Keratinocyte (primary cell): ENCODE measurements around the gene ZBTB14. TPM values are rescaled to one million over a fixed set of nuclear protein-coding genes. Genes with fewer than 3 reads are reported as not detected.

ENCODE experiments used
- DNase-seq: peaks from one replicate; pipeline ENCODE4 v3.0.0-alpha.2; 2011; ENCODE audit warnings: low read depth, missing footprints, low spot score
- FAIRE-seq: peaks from 2 replicates; lab custom pipeline; 2011; peaks lifted over from hg19 to GRCh38; lab: Jason Lieb, UNC
- H2AFZ ChIP-seq: 2 replicates; pipeline ENCODE4 v1.6.0; 2012; ENCODE audit warnings: low read length, control low read depth, inconsistent platforms; ENCODE audit not compliant: control insufficient read depth
- H3K27ac ChIP-seq: 2 replicates; pipeline ENCODE4 v1.5.1; 2011; ENCODE audit warnings: low read length; ENCODE audit not compliant: control insufficient read depth, insufficient read depth
- H3K27me3 ChIP-seq: 3 replicates; pipeline ENCODE4 v1.6.0; 2011; ENCODE audit warnings: low read length; ENCODE audit not compliant: control insufficient read depth, insufficient read depth; ENCODE audit errors: extremely low read depth
- H3K36me3 ChIP-seq, 2 experiments: 2 replicates in 1 of 2; 3 replicates in 1 of 2; pipeline ENCODE4 v1.5.1; 2011; ENCODE audit warnings: low read length in 2 of 2, mild to moderate bottlenecking in 1 of 2; ENCODE audit not compliant: control insufficient read depth in 2 of 2, insufficient read depth in 2 of 2; ENCODE audit errors: extremely low read depth in 1 of 2
- H3K4me1 ChIP-seq: 3 replicates; pipeline ENCODE4 v1.5.1; 2011; ENCODE audit warnings: low read length; ENCODE audit not compliant: control insufficient read depth, insufficient read depth; ENCODE audit errors: extremely low read depth
- H3K4me2 ChIP-seq: 3 replicates; pipeline ENCODE4 v1.6.0; 2011; ENCODE audit warnings: low read depth, low read length; ENCODE audit not compliant: control insufficient read depth, insufficient read depth; ENCODE audit errors: extremely low read depth
- H3K4me3 ChIP-seq, 3 experiments: fragments of 200-600 bp in 1 of 3; sonication (generic) in 1 of 3; 2 replicates in 2 of 3; 3 replicates in 1 of 3; pipeline ENCODE4 v1.5.1; 2011 to 2016; ENCODE audit warnings: low read length in 3 of 3, mild to moderate bottlenecking in 3 of 3, control low read depth in 2 of 3, inconsistent platforms in 1 of 3, low read depth in 1 of 3, mixed read lengths in 1 of 3, mixed run types in 1 of 3, moderate library complexity in 1 of 3; ENCODE audit not compliant: control insufficient read depth in 2 of 3, insufficient read depth in 2 of 3; ENCODE audit errors: extremely low read depth in 1 of 3
- H3K79me2 ChIP-seq: 2 replicates; pipeline ENCODE4 v1.6.0; 2012; ENCODE audit warnings: low read length; ENCODE audit not compliant: control insufficient read depth, insufficient read depth
- H3K9ac ChIP-seq: 3 replicates; pipeline ENCODE4 v1.6.0; 2011; ENCODE audit warnings: low read length; ENCODE audit not compliant: control insufficient read depth, insufficient read depth; ENCODE audit errors: extremely low read depth
- H3K9me1 ChIP-seq: 3 replicates; pipeline ENCODE4 v1.6.0; 2011; ENCODE audit warnings: low read length; ENCODE audit not compliant: control insufficient read depth, insufficient read depth; ENCODE audit errors: extremely low read depth
- H3K9me3 ChIP-seq: 2 replicates; pipeline ENCODE4 v1.5.1; 2012; ENCODE audit warnings: low read depth, low read length; ENCODE audit not compliant: control insufficient read depth
- H4K20me1 ChIP-seq: 3 replicates; pipeline ENCODE4 v1.6.0; 2011; ENCODE audit warnings: low read length; ENCODE audit not compliant: control insufficient read depth, insufficient read depth; ENCODE audit errors: extremely low read depth
- EZH2 ChIP-seq: IDR thresholded peaks from one replicate; pipeline ENCODE4 v1.6.1; 2012; ENCODE audit warnings: inconsistent platforms, mild to moderate bottlenecking, low read length, moderate library complexity
- dilution Hi-C: fragments of 300-500 bp; cut with MboI; formaldehyde crosslinking; loops from one replicate; pipeline ENCODE4 v1.7.0; 2020; ENCODE audit warnings: low sequenced_read_pairs; ENCODE audit not compliant: extremely low pct_ligation_motif_present
- polyA plus RNA-seq, 5 experiments: library from polyadenylated mRNA; depleted of rRNA in 3 of 5; stranded (reverse) in 3 of 5; stranded (forward) in 1 of 5; unstranded in 1 of 5; fragments of >200 nt; gene quantifications; 1 replicate in 1 of 5; 2 replicates in 3 of 5; 3 replicates in 1 of 5; pipeline versions ENCODE4 v1.2.1 to v1.2.3, GENCODE V29; 2011 to 2012; ENCODE audit warnings: missing spikeins in 2 of 5, low read depth in 1 of 5, low replicate concordance in 1 of 5
- TF ChIP-seq, protein P1 (sequence below), 3 experiments: IDR thresholded peaks in 1 of 3; conservative IDR thresholded peaks in 1 of 3; optimal IDR thresholded peaks in 1 of 3; 2 replicates in 2 of 3; 3 replicates in 1 of 3; pipeline versions ENCODE3 to v1.5.1; 2011; ENCODE audit warnings: low read length in 3 of 3, mild to moderate bottlenecking in 3 of 3, moderate library complexity in 2 of 3, control low read depth in 1 of 3, inconsistent platforms in 1 of 3; ENCODE audit not compliant: insufficient read depth in 2 of 3; ENCODE audit errors: extremely low read depth in 1 of 3

The ZBTB14 gene
- polyA plus RNA-seq, 1 donor (not counting 4 experiments of a cell fraction or from before 2014, with no cell fraction given) = 9.1 TPM

DNA sequence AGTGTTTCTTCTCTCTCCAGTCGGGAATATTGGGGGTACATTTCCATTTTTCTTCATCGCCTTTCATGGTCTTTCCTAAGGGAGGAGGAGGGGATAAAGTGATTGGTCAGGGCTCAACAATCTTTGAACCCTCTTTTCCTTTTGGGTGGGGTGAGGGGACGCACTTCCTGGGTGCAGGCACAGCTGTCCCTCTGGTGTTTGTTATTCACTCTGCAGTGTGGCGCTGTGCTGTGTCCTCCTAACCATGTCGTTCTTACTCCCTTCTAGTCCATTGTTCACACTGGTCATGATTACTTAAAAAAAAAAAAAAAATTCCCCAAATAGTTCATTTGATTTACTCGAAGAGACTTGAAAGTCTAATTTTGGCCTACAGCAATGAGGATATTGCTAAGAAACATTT, 44.4 kb downstream of the ZBTB14 start:
- Histone ChIP-seq H3K27me3 (no peaks in the 10 kb centered on the region), H3K27ac (no peak overlapping the region), H3K79me2 (no peaks in the 10 kb centered on the region), H3K9me1 (no peaks in the 10 kb centered on the region), H3K4me2 (no peak overlapping the region), H2AFZ (no peak overlapping the region), H3K9me3 (no peaks in the 10 kb centered on the region), H3K9ac (no peak overlapping the region), H4K20me1 (no peaks in the 10 kb centered on the region), H3K4me1 (no peaks in the 10 kb centered on the region), H3K4me3 (no peak overlapping the region), H3K36me3 (no peaks in the 10 kb centered on the region)
- dilution Hi-C loops = no loop called here
- no peak for TF ChIP-seq EZH2
- TF ChIP-seq, protein P1, sequence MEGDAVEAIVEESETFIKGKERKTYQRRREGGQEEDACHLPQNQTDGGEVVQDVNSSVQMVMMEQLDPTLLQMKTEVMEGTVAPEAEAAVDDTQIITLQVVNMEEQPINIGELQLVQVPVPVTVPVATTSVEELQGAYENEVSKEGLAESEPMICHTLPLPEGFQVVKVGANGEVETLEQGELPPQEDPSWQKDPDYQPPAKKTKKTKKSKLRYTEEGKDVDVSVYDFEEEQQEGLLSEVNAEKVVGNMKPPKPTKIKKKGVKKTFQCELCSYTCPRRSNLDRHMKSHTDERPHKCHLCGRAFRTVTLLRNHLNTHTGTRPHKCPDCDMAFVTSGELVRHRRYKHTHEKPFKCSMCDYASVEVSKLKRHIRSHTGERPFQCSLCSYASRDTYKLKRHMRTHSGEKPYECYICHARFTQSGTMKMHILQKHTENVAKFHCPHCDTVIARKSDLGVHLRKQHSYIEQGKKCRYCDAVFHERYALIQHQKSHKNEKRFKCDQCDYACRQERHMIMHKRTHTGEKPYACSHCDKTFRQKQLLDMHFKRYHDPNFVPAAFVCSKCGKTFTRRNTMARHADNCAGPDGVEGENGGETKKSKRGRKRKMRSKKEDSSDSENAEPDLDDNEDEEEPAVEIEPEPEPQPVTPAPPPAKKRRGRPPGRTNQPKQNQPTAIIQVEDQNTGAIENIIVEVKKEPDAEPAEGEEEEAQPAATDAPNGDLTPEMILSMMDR (optimal IDR thresholded peaks at IDR 0.05 in 1 of 3, IDR thresholded peaks at IDR 0.05 in 1 of 3, conservative IDR thresholded peaks at IDR 0.05 in 1 of 3; ENCODE audit: extremely low read depth in 1 of 3, insufficient read depth in 2 of 3, low read length in 3 of 3) = no peak
- FAIRE-seq = no peak
- no peak for DNase-seq

DNA sequence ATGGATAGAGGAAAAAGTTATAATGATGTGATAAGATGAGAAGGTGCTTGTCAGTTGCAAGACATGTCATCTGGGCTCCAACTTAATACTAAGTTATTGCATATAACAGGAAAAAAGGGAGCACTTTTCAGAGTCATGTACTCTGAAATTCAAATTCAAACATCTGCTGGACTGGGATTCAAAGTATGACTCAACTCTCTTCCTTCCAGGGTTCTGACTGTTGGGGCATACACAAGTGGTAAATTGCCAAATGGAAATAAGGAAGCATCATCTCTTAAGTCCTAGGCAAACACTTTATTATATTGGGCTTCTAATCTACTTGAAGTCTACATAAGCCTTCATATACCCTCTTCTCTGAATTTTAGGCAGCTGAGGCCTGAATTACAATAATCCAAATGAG, 44.9 kb downstream of the ZBTB14 start:
- Histone ChIP-seq H3K9me1 (no peaks in the 10 kb centered on the region), H3K4me3 (no peak overlapping the region), H3K27ac (no peak overlapping the region), H3K79me2 (no peaks in the 10 kb centered on the region), H3K9ac (no peak overlapping the region), H3K36me3 (no peaks in the 10 kb centered on the region), H3K9me3 (no peaks in the 10 kb centered on the region), H3K4me2 (no peak overlapping the region), H2AFZ (no peak overlapping the region), H3K4me1 (no peaks in the 10 kb centered on the region), H3K27me3 (no peaks in the 10 kb centered on the region), H4K20me1 (no peaks in the 10 kb centered on the region)
- DNase-seq = no peak
- TF ChIP-seq, protein P1 (optimal IDR thresholded peaks at IDR 0.05 in 1 of 3, IDR thresholded peaks at IDR 0.05 in 1 of 3, conservative IDR thresholded peaks at IDR 0.05 in 1 of 3; ENCODE audit: extremely low read depth in 1 of 3, insufficient read depth in 2 of 3, low read length in 3 of 3) = no peak
- no peak for TF ChIP-seq EZH2
- dilution Hi-C loops = no loop called here
- FAIRE-seq = no peak
